ENCODE measurements around the gene FAT3. TPM values are rescaled to one million over a fixed set of nuclear protein-coding genes. Genes with fewer than 3 reads are reported as not detected.

The FAT3 gene
- total RNA-seq, 1 donor from 2014 or later: 17.2 TPM

- DNase-seq: no peak
Measured at GRCh38 chr11:92227959-92228935, 3.6 kb downstream of the FAT3 start.

DNA sequence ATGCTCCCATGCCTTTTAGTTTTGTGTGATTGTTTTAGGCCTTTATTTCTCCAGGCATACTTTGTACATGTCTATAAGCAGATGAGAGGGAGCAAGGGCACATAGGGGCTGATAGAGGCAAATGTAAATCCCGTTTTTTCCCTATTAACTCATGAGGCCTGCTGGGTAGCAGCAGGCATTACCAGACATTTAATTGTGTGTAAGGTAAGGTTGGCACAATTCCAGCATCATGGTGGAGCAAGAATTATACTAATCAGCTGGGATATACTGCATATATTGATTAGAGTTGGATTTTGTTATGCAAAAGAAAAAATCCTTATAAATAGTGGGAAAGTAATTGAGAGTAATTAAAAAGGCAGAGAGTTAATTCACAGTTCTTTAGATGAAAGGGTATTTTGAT, 12.2 kb downstream of the FAT3 start:
- DNase-seq: no peak

- DNase-seq: no peak
Measured at GRCh38 chr11:92240916-92241315, 16.3 kb downstream of the FAT3 start.

- DNase-seq: no peak
Measured at GRCh38 chr11:92245700-92246271, 21.2 kb downstream of the FAT3 start.

DNA sequence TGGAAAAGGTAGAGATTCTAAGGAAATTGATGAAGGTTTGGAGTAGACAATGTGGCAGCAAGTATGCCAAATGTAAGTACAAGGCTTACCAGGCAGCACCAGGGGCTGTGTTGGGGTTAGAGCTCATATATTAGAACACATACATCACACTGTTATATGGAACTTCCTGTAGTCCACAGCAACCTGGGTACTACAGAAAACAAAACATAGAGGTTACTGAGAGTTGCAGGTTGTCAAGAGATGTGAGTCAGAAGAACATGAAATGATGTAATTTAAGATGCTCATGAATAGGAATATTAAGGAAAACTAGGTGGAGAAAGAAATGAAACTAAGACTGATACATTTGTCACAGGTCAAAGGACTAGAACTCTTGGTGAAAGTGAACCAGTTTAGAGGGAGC, 22.0 kb downstream of the FAT3 start:
- DNase-seq: no peak

DNA sequence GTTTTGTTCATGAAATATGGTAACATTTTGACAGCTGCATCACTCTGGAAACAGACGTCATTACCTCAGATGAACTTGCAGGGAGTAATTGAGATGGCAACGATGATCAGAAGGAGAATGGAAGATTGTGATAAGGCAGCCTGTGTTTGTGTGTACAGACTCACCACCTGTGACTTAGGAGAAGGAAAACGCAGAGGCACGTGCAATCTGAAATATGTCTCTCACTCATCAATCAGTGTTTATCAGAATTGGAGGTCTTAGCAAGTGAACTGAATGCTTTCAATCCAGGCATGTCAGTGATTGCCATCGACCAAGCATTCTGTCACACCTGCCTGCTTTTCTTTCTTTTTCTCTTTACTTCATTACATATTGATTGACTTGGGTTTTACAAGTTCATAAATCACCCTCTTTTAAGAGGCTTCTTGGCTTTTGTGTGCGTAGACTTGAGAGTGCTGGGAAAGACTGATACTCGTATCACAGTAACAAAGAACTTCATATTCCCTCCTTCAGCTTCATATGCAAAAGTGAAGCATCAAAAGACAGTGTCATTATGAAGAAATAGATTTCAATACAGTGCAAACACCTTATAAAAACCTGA, 24.6 kb downstream of the FAT3 start:
- no peak for DNase-seq

DNA sequence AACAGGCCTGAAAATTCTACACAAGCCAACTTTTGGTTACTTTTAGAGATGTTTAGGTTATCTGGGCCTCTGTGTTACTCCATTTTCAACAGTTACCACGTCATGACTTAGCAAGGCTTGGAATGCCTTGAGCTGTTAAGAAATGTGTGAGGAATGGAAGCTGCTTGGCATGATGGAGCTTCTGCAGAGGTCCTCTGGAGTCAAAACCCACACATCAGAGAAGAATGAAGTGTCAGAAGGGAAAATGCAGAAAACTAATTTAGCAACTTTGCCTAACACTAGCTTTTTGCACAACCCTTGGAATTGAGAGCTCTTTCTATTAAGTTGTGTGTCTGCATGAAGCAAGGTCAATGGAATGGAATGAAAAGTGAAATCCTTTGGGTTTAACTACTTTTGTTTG, 27.4 kb downstream of the FAT3 start:
- no peak for DNase-seq

GRCh38 chr11:92253421-92253820, 28.8 kb downstream of the FAT3 start:
- no peak for DNase-seq

DNA sequence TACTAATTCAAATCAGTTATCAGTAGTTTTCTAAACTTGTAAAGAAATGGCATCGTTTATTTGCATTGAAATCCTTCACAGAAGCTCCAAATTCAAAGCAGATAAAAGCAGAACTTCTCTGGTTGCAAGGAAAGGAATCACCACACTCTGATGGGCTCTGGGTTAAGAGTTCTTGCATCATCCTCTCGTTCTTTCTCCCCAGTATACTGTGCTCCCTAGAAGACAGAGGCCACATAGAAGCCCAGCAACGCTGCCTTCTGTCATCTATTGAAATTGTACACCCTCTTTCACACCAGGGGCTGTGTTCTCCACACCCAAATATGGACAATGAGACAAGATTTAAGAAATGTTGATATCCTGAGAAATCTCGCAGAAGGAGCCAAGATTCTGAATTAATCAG, 29.3 kb downstream of the FAT3 start:
- DNase-seq: no peak

- no peak for DNase-seq
Measured at GRCh38 chr11:92257536-92257935, 32.9 kb downstream of the FAT3 start.

DNA sequence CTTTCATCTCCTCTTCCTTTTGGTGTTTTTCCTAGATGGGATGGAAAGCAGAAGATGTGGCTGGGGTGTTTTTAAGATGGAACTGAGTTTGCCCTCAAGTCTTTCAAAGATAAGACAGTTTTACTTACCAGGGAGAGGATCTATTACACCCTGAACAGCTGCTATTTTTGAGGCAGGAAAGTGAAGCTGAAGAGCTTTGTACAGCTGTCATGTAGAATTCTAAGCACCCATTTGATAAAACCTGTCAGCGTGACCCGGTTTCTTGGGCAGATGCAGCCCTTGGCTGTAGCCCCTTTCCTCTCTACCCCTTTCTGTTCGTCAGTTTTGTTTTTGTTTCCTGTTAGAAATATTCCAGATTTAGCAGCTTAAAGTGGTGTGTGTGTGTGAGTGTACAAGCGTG, 35.2 kb downstream of the FAT3 start:
- no peak for DNase-seq

- DNase-seq: no peak
Measured at GRCh38 chr11:92264350-92264749, 39.7 kb downstream of the FAT3 start.

DNA sequence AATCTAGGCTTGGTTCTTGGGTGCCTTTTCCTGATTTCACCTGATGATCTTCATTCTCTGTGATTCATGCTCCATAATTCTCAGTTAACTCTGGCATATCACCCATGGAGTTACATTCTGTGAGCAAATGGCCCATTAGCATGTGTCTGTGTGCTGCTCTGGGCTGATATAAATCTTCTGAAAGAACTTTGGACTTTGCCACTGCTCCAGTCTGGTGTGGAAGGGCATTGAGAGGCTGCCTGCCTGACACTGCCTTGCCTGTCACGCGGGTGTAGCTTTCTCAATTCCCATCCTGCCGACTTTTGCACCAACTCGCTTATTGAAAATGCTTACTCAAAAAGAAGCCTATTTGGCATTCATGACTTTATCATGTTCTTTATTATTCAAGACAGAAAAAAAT, 42.2 kb downstream of the FAT3 start:
- no peak for DNase-seq

GRCh38 chr11:92267278-92267677, 42.7 kb downstream of the FAT3 start:
- DNase-seq: no peak

GRCh38 chr11:92267968-92268367, 43.4 kb downstream of the FAT3 start:
- no peak for DNase-seq

GRCh38 chr11:92268546-92268945, 43.9 kb downstream of the FAT3 start:
- no peak for DNase-seq

DNA sequence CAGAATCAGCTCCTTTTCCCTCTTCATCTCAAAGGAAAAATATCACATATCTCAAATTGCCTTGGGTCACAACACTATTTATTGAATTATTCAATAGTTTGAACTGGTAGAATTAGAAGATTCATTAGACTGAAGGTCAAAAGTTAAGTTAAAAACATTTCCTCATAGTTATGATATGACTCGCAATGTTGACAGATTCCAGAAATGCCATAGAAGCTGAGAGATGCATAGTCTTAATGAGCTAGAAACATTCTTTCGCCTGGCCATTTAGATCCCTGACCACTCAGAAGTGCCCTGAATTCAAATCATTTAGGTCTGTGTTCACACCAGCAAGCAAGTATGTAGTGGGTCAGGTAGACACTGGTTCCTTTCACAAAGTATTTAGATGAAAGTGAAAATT, 44.4 kb downstream of the FAT3 start:
- no peak for DNase-seq

- DNase-seq: no peak
Measured at GRCh38 chr11:92269841-92270240, 45.2 kb downstream of the FAT3 start.

DNA sequence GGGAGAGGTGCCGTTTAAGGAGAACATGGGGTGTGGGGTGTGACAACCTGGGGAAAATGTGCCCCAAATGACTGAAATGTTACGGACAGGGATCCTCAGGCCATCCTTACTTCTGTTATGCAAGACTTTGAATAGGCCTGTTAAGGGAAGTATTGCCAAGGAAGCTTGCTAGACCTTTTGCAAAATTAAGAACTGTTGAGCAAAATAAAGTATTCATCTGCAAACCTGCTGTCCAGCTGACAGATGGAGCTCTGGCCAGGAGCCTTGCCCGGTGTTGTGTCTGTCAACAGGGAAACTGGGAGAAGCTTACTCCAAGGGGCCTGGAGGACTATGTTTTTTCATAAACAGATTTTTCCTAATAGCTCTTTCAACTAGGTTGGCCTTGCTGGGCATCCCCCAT, 48.0 kb downstream of the FAT3 start:
- DNase-seq: no peak

Data from skin of body (tissue), 2 donors.